Activated CD8-positive, alpha-beta memory T cell treated with anti-CD3 and anti-CD28 coated beads for 36 hours (primary cell): ENCODE results near the gene EYA2. TPM values are rescaled to one million over a fixed set of nuclear protein-coding genes. Genes with fewer than 3 reads are reported as not detected.
"Not testable (repeated sequence)": the region's sequence is repeated elsewhere in the genome, so short reads cannot be mapped to it uniquely, and the experiment has no call there.

Experiments used
- CTCF ChIA-PET: fragments of 350-600 bp; sonication (Branson Sonifier 250); formaldehyde crosslinking; loops from one replicate; lab custom pipeline; 2021; ENCODE audit warnings: antibody characterized with exemption; lab: Charles Lee
- POLR2A ChIA-PET: fragments of 350-600 bp; sonication (Branson Sonifier 250); formaldehyde crosslinking; loops from one replicate; lab custom pipeline; 2021; ENCODE audit warnings: antibody characterized with exemption; lab: Charles Lee
- total RNA-seq, 2 experiments: library from RNA; stranded (reverse); gene quantifications; one replicate each; pipeline ENCODE4 v1.2.3, GENCODE V29; 2021

Gene EYA2
- total RNA-seq, 2 experiments from 2014 or later, result not detected

DNA sequence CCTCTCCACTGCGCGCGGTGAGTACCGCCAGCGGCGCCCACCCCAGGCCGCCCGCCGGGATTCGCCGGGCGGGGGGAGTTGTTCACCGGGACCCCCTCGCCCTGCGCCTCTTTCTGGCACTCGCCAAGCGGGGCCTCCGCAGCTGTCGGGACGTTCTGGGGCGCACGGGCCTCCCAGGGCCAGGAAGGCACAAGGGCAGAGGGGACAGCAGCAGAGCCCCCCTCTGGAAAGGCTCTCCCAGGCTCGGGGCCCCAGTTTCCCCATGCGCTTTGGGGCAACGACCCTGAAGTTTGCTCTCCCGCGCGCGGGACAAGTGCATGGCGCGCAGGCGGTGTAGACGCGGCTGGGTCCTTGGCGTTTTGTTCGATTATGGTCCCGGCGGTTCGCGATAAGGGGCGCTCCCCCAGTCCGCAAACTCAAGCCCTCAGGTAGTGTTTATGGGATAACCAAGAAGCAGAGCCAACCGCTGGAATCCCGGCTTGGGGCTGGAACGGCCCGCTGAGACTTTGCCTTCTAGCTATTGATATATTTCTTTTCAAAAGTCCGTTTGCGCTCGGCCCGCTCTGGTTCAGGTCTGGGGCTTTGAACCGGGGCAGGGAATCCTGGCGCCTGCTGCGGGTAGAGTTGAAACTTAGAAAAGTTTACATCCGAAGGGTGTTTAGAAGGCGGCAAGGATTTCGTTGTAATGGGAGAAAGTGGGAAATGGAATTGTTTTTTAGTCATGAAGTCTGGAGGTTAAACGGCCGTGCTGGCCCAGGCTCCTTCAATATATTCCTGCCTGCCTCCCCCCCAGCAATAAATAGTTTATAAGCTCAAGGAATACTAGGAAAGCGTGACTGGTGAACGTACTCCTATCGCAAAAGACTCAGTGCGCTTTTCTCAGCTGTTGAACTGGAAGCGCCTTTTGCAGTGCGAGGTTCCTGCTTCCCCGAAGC, 595 bp downstream of the EYA2 start:
- ChIA-PET CTCF (no interaction called here), POLR2A (no interaction called here)

DNA sequence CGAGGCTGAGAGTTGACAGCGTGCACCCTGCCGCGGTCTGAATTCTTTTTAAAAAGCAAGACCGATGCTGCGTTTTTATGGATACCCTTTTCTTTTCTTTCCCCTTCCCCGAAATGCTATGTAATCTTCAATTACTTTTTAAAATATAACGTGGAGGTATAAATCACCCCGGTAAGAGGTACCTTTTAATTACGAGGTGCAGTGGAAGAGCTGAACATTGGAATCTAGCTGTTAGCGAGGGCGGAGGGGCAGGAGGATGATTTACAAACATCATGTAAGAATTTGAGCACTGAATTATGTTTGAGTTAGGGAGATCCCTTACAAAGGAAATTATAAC, 1.2 kb downstream of the EYA2 start:
- CTCF ChIA-PET, result no interaction called here
- POLR2A ChIA-PET, result no interaction called here

DNA sequence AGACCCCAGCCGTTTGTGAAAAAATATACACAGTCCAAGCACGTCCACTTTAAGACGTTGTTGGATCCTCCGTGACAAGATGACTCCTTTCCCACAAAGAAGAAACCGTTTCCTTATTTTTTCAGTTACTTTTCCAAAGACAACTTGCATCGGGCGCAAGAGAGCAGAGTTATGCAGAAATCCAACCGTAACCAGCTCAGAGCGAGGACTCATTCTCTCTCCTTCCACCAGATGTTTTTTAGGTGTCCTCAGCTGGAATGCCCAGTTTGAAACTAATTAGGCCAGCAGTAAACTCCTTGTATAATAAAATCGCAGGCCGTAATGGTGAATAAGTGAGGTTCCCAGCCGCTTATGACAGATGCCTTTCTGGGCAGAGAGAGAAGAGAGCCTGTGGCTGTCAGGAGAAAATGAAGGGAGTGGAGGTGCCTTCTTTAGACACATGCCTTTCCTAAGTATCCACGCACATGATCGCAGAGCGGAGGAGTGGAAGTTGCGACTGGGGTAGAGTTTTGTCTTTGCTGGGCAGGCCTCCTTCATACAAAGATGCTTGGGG, 2.8 kb downstream of the EYA2 start:
- ChIA-PET POLR2A (no interaction called here), CTCF (no interaction called here)

DNA sequence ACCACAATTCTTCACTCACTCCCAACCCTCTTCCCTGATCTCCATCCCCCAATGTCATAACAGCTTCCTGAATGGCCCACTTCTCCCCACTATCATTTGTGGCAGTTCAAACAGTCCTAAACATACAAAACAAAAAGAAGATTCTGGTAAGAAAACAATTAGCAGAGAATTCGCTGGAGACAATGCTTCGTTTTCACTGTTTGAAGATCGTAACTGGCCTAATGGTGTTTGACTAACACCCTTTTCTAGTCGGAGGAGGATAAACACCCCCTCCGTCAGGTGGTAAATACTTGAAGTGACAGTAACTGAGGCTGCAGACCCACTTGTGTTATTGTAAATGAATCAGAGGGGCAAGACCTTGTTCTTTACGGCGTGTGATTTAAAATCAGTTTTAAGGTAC, 3.8 kb downstream of the EYA2 start:
- CTCF ChIA-PET, result interaction anchor here (0.7 kb wide), 1 partner anchor 12 kb away, joined by 3 read pairs; no protein-coding TSS in a partner anchor
- POLR2A ChIA-PET, result no interaction called here

DNA sequence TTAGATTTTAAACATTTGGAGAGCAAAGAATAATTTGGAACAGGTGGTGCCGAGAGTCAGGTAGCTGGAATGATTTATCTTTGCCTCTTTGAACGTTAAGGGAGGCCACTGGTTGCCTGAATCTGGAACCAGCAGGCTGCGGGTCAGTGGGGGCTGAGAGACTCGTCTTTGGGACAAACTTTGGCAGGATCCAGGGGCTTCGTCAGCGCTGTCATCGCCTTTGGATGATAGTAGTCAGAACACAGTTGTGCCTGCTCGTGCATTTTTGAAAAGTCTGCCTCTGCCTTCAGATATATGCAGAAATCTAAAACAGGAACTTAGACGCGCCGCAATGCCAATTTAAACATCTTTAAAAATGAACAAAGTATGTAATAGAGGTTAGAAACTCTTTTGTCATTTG, 5.0 kb downstream of the EYA2 start:
- ChIA-PET CTCF (no interaction called here), POLR2A (no interaction called here)

DNA sequence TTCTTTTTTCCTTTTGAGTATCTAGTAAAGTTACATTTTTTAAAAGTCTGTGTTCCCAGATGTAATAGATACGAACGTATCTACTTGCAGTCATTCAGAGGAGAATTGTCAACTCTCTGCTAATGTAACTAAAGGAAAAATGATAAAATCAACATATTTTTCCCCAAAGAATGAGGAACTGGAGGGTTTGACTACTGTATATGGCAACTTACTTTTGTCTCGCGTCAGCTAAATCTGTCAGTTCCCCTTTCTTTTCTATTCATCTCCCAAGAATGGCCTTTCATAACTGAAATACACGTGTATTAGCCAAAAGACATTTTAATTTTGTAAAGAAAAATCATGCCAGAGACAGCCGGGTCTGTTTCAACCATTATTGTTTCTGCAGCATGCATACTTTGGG, 5.4 kb downstream of the EYA2 start:
- ChIA-PET POLR2A (no interaction called here), CTCF (no interaction called here)

DNA sequence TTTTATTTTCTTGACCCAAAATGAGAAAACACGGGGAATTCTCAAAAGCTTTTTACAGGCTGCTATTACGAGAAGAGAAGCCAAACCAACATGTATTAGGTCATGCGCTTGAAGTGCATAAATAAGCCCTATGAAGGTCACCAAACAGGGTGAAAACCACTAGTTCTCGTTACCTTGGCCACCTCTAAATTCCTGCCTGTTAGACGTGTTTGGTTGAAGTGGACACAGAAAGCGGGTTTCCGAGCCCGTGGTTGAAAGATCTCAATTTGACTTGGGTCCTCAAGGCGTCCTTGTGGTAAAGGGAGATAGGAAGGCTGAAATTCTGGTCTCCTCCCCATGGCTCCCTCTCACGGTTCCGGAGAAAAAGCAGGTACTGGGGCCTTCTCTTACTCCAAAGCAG, 6.2 kb downstream of the EYA2 start:
- CTCF ChIA-PET, result no interaction called here

DNA sequence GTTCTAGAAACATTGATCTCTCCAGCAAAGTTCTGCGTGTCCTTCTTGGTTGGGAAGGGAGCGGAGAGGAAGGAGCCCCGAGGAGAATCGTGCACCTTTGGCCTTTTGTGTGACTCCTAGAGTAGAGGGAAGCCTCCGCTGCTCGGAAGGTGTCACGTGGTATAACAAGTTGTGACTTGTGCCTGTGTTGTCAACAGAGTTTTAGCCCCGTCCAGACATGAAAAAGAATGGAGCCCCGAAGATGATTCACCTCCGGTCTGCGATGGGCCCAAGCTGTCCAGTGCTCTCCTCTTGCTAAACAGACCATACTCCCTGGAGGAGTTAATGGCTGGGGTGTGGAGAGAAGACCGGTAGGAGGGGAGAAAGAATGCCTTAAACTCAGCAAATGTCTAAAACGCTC, 7.0 kb downstream of the EYA2 start:
- ChIA-PET CTCF (no interaction called here), POLR2A (no interaction called here)

More for the DNA sequence above, 6.2 kb downstream of the EYA2 start:
- POLR2A ChIA-PET, result no interaction called here

DNA sequence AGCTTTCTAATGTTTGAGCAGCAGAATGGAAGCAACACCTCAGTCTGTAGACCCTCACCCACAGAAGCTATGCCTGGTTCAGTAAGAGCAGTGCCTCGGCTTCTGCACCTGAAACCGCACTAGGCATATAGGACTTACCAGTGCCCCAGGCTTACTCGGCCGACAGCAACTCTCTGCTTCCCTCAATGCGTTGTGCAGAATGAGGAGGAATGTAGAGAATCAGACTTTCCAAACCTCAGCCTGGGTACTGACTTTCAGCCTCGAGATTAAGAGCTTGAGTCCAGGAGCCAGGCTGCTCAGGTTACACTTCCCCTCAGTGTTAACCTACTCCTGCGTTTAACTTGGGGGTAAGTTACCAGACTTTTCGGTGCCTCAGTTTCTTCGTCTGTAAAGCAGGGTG, 8.6 kb downstream of the EYA2 start:
- ChIA-PET CTCF (no interaction called here), POLR2A (no interaction called here)

DNA sequence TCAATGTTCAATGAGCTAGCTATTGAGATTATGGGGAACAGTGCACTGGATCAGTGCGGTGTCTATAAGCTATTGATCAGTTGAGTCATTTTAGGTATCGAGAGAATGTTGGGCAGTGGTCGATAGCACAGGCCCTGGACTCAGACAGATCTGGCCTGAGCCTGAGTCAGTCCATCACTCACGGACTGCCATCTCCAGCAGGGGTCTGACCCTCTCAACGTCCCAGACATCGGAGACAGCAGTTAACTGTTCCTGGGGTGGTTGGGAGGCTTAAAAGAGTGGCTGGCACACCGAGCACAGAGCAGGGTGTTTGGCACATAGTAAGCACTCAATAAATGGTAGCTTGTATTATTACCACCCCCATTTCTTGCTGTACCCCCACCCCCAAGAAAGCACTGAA, 9.3 kb downstream of the EYA2 start:
- ChIA-PET CTCF (no interaction called here), POLR2A (no interaction called here)

DNA sequence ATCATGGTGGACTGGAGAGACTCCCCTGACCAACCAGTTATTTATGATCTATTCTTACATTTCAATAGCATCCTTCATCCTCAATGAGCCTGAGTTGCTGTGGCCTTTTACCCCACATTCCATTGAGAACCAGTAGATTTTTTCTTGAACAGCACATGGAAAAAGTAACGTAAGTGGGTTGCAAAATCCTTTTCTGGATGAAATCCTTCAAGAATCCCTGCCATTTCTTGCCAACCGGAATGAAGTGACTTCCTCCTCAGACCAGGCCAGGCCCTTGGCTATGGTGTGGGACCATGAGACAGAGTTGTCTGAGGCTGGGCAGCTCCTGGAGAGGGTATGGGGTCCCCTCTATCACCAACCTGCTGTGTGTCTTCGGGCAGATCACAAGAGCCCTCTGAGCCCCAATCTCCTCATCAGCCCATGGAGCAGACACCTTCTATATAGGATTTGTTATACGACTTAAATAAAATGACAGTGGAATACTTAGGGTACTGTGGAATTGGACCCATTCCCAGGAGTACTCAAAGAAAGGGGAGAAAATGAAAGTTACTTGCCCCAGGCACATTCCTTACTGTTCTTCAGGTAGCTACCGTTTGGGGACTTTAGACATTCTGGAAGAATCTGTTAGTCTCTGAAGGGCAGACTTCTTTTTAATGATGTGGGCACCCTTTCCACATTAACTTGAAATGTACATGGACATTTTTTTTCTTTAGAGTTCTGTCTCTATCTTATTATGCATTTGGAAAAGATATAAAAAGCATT, 10.9 kb downstream of the EYA2 start:
- ChIA-PET POLR2A (no interaction called here), CTCF (no interaction called here)

DNA sequence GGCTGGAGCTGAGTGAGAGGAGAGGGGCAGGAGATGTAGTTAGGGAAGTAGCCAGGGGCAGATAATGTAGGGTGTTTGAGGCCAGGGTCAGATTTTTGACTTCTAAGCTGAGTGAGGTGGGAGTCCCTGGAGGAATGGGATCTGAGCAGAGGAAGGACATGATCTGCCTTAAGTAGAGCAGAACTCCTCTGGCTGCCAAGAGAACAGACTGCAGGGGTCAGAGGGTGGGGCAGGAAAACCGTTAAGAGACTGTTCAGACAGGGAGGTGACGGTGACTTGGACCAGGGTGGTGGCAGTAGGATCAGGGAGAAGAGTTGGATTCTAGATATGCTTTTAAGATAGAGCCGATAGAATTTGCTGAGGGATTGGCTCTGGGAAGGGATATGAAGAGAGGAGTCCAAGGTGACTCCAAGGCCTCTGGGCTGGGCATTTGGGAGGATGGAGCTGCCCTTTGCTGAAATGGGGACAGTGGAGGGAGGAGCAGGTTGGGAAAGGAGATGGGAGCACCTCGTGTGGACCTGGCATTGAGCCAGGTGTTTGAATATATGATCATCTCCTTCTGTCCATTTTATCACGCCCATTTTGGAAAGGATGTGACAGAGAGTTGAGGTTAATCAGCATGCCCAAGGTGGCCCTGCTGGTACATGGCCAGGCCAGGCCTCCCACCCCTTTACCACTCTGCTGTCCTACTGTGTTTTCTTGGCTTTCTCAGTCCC, 18.8 kb downstream of the EYA2 start:
- ChIA-PET CTCF (no interaction called here), POLR2A (no interaction called here)

DNA sequence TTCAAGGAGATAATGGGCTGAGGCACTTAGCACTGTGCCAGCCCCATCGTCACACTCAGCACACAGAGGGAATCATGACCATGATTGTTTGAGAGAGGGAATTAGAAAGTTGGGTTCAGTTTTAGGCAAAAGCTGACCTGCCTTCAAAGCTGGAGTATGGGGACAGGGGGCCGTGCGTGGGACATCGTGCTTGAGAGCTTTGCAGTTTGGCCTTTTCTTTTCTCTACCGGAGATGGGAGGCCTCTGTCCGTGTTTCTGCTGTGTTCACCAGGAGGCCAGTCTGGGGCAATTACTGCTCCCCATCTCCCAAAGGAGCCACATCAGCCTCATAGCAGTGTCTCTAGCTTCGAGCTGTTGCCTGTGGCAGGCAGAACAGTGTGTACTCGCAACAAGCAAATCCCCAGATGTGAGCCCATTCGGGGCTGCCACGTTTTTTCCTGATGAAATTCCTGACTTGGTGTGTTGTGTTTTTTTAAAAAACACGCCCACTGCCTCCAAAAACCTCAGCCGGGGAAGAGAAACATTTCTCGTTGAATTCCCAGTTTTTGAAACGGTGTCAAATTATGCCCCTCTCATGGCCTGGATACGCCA, 20.2 kb downstream of the EYA2 start:
- ChIA-PET CTCF (no interaction called here), POLR2A (no interaction called here)

DNA sequence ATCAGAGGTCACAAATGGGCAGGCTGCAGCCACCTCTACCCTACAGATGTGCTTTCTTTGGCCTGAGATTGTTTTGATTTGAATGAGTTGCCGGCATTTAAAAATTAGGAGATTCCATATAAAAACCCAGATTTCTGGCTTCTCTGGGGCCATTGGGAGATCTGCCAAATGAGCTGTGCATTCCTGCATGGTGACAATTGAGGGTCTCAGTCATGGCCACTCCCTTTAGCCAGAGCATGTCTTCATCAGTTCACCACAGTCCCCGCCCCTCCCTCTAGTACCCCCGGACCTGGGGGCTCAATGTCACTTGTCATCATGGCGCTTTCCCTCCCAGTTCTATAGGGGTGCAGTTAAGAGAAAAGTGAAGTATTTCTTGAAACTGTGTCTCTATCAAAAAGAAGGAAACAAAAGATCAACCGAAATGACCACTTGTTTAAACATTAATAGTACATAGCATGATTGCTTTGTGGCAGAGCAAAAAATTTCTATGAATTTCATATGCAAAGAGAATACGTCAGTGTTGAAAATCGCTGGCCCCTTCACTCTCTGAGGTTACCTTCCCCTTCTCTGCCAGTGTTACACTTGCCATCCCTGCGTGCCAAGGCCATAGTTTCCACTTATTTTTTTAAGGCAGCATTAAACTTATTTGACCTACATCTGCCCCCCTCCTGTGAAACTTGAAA, 21.1 kb downstream of the EYA2 start:
- ChIA-PET POLR2A (no interaction called here), CTCF (no interaction called here)

DNA sequence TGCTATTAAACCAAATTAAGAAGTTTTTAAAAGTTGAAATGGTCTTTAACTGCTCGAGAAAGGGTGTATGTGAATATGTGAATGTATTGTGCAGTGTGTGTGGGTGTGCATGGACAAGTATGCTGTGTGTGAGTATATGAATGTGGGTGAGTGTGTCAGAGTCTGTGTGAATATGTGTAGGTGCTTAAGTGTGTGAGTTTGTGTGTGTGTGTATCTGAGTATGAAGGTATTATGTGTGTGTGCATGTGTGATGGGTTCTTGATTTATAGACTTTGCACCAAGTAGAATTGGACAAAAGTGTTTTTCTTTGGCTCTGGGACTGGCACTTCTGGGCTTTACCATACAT, 21.6 kb downstream of the EYA2 start:
- CTCF ChIA-PET, result no interaction called here
- POLR2A ChIA-PET, result no interaction called here

DNA sequence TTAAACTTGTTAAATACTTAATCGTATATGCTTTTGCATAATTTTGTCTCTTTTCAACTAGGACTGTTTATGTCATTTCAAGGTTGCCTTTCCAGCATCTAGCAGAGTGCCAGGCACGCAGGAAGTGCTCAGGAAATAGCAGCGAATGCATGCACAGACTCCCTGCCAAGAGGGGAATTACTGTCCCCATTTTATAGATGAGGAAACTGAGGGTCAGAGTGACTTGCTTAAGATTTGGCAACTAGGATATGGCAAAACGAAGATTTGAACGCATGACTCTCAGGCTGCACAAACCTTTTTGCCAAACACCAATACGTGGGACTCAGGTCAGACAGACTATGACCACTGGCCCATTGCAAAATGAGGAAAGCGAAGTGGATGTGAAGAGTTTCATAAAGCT, 22.5 kb downstream of the EYA2 start:
- ChIA-PET CTCF (no interaction called here), POLR2A (no interaction called here)

DNA sequence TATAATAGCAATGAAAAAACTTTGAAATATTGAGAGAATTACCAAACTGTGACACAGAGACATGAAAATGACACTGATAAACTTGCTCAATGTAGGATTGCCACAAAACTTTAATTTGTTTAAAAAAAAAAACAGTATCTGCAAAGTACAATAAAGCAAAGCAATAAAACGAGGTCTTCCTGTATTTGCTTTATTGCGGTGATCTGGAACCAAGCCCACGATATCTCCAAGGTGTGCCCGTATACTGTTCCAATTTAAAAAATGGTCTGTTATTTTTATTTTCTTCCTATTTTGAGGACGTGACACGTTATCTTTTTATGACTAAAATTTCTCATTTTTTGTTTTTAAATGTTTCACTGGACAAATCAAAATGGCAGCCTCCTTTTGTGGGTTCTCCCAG, 25.5 kb downstream of the EYA2 start:
- ChIA-PET CTCF (no interaction called here), POLR2A (no interaction called here)

DNA sequence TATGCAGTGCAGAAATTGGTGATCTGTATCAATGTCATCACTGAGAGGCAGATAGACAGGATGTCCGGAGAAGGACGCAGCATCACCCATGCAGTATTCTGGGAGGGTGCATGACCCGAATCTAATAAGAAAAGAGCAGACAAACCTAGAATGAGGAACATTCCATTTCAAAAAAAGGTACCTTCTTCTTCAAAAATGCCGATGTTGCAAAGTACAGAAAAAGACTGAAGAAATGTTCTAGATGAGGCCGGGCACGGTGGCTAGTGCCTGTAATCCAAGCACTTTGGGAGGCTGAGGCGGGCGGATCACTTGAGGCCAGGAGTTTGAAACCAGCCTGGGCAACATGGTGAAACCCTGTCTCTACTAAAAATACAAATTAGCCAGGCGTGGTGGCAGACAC, 28.2 kb downstream of the EYA2 start:
- POLR2A ChIA-PET, CTCF ChIA-PET: not testable (repeated sequence)

DNA sequence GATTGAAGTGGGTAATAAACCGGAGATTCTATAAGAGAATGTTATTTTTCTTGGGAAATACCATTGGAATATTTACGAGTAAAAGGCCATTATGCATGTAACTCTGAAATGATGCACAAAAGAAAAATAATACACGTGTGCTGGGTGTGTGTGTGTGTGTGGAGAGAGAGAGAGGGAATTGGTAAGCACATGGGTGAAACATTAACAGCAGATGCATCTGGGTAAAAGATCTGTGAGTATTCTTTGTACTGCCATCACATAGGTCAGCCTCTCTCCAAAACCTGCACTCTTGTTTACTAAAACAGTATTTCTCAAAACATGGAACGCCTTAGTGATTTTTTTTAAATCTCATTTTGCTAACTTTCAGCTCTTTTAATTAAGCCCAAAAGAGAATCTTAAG, 28.9 kb downstream of the EYA2 start:
- ChIA-PET CTCF (no interaction called here), POLR2A (no interaction called here)
